ENCODE data around the gene KDM4B.
A peak's percentile ranks its signal among the peaks of the same experiment; 100 is the strongest.

Gene KDM4B

DNA sequence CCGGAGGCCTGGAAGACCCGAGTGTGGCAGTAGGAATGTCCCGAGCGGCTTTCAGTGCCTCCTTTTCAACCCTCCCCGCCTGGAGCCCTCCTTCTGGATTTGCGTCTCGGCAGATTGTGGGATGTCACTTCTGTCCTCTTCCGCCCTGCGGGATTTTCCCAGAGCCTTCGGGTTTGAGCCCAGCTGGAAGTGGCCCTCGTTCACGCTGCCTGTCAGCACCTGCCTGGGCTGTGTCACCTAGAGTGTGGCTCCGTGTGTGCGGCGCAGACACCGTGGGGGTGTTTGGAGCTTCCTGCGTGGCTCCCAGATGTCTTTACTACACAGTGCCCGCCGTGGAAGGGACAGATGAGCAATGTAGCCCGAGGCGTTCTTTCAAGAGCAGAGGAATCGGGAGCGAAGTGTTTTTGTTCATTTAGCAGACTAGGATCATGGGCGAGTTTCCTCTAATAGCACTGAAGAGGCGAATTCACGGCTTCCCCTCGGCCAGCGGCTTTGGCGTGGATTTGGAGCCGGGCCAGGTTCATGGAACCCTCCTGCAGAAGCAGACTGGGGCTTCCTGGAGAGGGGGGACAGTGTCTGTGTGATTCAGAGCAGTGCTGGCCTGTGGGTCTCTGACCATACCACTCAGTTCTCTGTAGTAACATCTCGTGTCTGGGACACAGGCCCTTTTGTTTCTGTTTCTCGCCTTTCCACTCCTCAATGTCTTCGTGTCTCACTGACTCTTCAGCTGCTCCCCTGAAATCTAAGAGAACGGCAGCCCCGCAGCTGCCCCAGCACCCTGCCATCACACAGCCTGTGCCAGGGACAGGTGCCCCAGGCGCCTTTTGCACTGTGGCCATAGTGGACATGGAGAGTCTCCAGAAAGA lies 68.0 kb downstream of the KDM4B start:
- DNase-seq: no peak

- no peak for DNase-seq
These were observed 69.0 kb downstream of the KDM4B start for GRCh38 chr19:5037936-5038335.

- peak; percentile 59 for DNase-seq
These were observed 69.8 kb downstream of the KDM4B start for GRCh38 chr19:5038631-5039271.

DNA sequence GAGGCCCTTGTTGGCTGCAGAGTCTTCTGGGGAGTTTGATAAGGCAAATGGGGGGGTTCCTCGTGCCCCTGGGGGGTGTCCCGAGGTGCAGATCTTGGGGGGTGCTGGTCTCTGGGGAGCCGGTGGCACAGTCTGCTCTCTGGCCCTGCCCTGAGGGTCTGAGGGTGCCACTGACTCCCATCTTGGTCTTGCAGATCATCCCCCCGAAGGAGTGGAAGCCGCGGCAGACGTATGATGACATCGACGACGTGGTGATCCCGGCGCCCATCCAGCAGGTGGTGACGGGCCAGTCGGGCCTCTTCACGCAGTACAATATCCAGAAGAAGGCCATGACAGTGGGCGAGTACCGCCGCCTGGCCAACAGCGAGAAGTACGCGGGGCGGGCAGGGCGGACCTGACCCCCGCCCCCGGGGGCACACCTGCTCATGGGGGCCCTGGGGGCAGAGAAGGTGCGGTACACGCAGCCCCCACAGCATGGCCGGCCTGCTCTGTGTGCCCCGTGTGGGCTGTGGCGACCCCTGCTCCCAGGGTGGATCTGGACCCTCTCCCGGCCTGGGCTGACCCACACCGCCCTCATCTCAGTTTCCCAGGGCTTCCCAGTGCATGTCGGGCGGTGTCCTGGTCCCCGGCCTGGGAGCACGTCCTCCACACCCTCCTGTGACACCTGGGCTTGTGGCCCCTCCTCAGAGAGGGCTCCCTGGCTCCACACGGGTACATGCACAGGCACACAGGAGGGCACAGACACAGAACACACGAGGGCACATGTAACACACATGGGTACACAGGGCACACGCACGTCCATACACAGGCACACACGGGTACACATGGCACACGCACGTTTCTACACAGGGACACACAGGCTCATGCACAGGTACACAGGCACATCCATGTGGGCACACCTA lies 71.0 kb downstream of the KDM4B start:
- DNase-seq: no peak

- no peak for DNase-seq
These were observed 71.7 kb downstream of the KDM4B start for GRCh38 chr19:5040544-5041167.

DNA sequence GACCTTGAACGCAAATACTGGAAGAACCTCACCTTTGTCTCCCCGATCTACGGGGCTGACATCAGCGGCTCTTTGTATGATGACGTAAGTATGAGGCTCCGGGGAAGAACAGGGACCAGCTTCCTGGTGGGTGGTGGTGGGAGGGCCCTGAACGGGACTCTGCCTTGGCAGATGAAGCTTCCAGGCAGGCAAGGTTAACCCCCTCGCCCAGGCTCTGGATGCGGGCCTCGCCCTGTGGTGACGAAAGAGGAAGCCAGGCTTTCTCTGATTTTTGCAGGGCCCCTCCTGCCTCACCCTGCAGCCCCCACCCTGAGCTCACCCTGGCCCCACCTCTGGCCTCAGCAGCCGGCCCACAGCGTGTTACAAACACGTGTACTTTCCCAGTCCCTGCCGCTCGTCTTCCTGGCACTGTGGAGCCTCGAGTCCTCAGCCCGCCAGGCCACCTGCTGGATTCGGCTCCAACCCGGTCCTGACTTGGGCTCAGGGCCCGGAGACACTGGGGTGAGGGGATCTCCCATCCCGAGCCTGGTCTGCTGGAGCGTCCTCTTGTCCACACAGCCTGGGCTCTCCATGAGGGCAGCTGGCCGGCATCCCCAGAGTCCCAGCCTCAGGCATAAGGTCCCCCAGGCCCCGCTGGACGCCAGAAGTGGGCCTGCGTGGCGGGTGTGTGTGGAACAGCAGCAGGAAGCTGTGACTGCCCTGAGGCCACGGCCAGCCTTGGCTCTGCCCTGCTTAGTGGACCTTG lies 72.4 kb downstream of the KDM4B start:
- no peak for DNase-seq

DNA sequence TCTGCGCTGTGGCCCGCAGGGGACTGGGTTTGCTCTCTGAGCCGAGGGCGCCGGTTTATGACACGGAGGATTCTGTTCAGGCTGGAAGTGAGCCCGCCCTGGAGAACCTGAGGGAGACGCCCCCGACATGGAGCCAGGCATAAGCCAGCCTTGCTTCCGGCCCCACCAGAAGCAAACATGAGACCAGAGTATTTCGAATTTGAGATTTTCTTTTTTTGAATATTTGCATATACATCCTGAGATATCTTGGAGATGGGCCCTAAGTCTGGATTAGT lies 72.9 kb downstream of the KDM4B start:
- DNase-seq: no peak

GRCh38 chr19:5042556-5042955 lies 73.6 kb downstream of the KDM4B start:
- no peak for DNase-seq

DNA sequence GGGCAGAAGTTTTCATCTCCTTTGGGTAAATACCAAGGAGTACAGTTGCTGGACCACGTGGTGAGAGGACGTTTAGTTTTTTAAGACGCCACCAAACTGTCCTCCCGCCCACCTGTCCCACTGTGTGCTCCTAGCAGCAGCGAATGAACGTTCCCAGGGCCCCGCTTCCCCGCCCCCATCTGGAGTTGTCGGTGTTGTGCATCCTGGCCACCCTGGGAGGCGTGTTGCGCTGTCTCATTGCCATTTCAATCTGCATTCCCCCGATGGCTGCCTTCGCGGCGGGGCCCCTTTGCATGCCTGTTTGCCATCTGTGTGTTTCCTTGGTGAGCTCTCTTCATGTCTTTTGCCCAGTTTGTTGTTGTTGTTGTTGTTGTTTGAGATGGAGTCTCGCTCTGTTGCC lies 76.1 kb downstream of the KDM4B start:
- DNase-seq: no peak

DNA sequence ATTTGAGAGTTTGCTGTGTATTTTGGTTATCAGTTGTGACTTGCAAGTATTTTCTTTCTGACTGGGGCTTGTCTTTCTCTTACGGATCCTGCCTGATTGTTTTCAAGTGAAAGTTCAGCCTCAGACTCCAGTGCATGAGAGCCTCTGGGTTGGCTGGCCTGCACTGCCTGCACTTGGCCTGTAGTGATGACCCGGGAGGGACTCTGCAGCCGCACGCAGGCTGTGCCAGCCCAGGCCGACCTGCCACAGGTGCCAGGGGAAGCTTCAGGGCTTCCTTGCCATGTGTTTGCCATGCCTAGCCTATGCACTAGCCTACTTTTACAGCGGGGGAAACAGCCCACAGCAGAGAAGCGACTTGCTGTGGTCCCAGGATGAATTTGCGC lies 77.0 kb downstream of the KDM4B start:
- DNase-seq: no peak

DNA sequence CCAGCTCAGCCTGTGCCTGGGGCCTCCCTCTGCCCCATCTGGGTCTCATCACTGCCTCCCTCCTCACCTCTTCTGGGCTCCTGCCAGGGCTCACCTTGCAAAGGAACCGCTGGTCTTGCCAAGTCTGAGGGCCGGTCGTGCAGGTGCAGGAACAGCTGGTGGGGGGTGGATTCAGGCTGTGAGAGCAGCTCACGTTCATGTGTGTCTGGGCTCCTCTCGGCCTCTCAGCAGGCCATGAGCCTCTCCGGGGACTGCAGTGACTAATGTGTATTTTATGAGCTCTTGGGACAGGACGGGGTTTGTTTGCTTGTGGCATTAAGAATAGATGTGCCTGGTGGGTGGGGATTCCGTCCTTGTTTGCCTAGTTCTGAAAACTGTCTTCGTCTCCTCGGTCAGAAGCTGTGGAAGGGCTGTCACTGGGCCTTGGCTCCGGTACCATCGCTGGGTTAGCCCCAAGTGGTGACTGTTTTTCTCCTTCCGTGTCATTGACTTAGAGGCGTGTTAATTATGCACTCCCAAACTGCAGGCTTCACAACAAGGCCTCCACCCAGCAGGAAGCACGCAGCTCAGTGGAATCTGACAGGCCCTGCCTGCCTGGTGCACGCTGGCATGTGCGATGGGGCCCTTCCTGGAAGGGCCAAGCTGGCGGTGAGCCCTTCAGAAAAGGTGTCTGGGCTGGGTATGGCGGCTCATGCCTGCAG lies 77.6 kb downstream of the KDM4B start:
- no peak for DNase-seq

DNA sequence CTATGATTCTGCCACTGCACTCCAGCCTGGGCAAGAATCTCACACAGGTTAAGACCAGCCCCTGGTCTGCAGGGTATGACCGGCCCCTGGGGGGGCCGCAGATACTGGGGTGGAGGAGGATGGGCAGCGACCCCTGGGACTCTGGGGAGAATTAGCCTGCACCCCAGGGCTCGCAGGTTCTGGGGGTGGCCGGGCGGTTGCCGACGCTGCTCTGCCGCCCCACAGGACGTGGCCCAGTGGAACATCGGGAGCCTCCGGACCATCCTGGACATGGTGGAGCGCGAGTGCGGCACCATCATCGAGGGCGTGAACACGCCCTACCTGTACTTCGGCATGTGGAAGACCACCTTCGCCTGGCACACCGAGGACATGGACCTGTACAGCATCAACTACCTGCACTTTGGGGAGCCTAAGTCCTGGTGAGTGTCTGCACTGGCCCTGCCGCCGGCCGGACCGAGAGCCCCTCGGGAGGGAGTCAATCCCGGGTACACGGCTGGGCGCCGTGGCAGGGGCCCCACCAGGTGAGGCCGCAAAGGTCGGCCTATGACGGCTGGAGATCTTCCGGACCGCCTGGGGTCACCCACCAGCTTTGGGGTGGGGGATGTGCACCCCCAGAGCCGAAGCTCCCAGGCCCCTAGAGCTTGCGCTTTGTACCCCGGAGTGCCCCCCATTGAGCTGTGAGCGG lies 78.5 kb downstream of the KDM4B start:
- no peak for DNase-seq

- DNase-seq: peak; percentile 88
These were observed 79.3 kb downstream of the KDM4B start for GRCh38 chr19:5048091-5048726.

GRCh38 chr19:5048727-5049553 lies 80.0 kb downstream of the KDM4B start:
- DNase-seq: no peak

DNA sequence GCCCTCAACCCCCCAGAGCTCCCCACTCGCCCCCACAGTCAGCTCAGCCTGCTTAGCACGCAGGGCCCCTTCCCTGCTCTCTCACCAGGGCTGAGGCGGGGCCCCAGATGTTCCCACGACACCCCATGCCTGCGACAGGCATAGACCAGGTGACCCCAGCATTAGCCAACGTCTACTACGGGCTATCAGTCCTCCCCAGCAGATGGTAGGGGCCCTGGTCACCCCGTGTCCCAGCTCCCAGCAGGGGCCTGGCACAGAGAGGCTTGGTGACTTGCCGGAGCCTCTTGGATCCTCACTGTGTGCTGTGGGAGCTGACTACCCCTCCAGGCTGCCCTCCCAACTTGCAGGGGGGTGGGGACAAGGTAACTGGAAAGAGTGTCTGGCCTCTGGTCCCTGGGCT lies 80.6 kb downstream of the KDM4B start:
- DNase-seq: no peak

- no peak for DNase-seq
These were observed 81.2 kb downstream of the KDM4B start for GRCh38 chr19:5050067-5050656.

GRCh38 chr19:5050905-5051304 lies 82.0 kb downstream of the KDM4B start:
- DNase-seq: no peak

DNA sequence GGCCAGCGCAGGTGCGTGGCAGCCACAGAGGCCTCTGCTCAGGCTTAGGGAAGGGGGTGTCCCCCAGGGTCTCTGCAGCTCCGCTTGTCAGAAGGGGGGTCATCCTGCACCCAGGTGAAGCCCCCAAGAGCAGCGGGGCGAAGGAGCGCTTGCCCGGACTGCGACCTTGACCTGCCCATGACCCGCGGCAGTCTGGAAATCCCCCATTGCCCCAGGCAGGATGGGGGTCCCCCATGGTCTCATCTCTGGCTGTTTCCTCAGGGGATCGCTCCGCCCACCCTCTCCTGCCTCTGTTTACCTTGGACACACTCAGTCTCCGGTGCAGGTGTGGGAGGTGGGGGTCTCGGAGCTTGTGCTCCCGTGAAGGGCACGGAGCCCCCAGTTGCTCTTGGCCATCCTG lies 82.7 kb downstream of the KDM4B start:
- DNase-seq: no peak

DNA sequence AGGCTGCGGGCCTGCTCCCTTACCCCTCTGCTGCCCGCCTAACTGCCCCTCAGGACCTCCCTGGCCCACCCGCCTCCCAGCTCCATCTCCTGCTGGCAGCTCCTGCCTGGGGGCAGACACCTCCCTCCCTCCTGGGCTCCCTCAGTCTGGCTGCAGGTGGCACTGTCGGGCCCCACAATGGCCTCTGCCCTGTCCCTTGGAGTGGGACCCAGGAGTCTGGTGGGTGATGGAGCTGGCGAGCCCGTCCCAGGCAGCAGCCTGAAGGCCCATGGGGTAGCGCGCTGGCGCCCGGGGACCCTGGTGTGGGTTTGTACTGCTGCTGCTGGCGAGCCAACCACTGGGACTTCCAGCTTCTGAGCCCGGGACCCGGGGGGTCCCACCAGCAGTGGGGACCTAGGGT lies 83.6 kb downstream of the KDM4B start:
- no peak for DNase-seq
